Muscle layer of colon (tissue), 2 donors: Measurements from ENCODE around the gene KLRK1.
A peak's percentile ranks its signal among the peaks of the same experiment; 100 is the strongest.
"Not testable (repeated sequence)": the region's sequence is repeated elsewhere in the genome, so short reads cannot be mapped to it uniquely, and the experiment has no call there.

Experiments used
- H3K27ac ChIP-seq: one replicate; pipeline ENCODE4 v1.7.0; 2013; ENCODE audit warnings: low read depth, mild to moderate bottlenecking, low read length, moderate library complexity
- H3K27me3 ChIP-seq, 2 donors: one replicate each; pipeline ENCODE4 v1.7.0; 2013; ENCODE audit warnings: low read length in 2 of 2, mild to moderate bottlenecking in 2 of 2; ENCODE audit not compliant: insufficient read depth in 2 of 2, control insufficient read depth in 1 of 2
- H3K36me3 ChIP-seq: one replicate; pipeline ENCODE4 v1.7.0; 2013; ENCODE audit warnings: mild to moderate bottlenecking, low read length; ENCODE audit not compliant: insufficient read depth
- H3K4me1 ChIP-seq: one replicate; pipeline ENCODE4 v1.7.0; 2013; ENCODE audit warnings: mild to moderate bottlenecking, low read length; ENCODE audit not compliant: insufficient read depth
- H3K4me3 ChIP-seq, 2 donors: one replicate each; pipeline ENCODE4 v1.7.0; 2013; ENCODE audit warnings: low read length in 2 of 2, low read depth in 1 of 2, mild to moderate bottlenecking in 1 of 2, moderate library complexity in 1 of 2
- H3K9ac ChIP-seq: one replicate; pipeline ENCODE4 v1.7.0; 2013; ENCODE audit warnings: low read length
- H3K9me3 ChIP-seq: one replicate; pipeline ENCODE4 v1.7.0; 2013; ENCODE audit warnings: mild to moderate bottlenecking, low read length
- donor health status: abdominal sarcoma.
- donor health status: Adenocarcinoma of cecum.

KLRK1 gene

GRCh38 chr12:10367714-10368113 is 22.1 kb downstream of the KLRK1 start:
- H3K4me1 ChIP-seq, result peaks cover 29% of the 10 kb centered on the region
- not testable (repeated sequence) for H3K27me3 ChIP-seq, H3K9ac ChIP-seq, H3K27ac ChIP-seq, H3K4me3 ChIP-seq, H3K36me3 ChIP-seq, H3K9me3 ChIP-seq

GRCh38 chr12:10366875-10367274 is 23.0 kb downstream of the KLRK1 start:
- Histone ChIP-seq H3K27ac (peak overlapping the region; percentile 94), H3K27me3 (no peaks in the 10 kb centered on the region), H3K9ac (no peak overlapping the region), H3K36me3 (no peaks in the 10 kb centered on the region), H3K9me3 (no peaks in the 10 kb centered on the region), H3K4me1 (peaks cover 33% of the 10 kb centered on the region), H3K4me3 (no peak overlapping the region)

- H3K27me3 ChIP-seq, result no peaks in the 10 kb centered on the region
- peak overlapping the region; percentile 94 for H3K27ac ChIP-seq
- H3K9ac ChIP-seq, result peak overlapping the region; percentile 95
- peaks cover 33% of the 10 kb centered on the region for H3K4me1 ChIP-seq
- H3K4me3 ChIP-seq, result peak overlapping the region in 1 of 2 donors; percentile 95
- no peaks in the 10 kb centered on the region for H3K9me3 ChIP-seq
- H3K36me3 ChIP-seq, result no peaks in the 10 kb centered on the region
These were observed 24.0 kb downstream of the KLRK1 start for GRCh38 chr12:10365696-10366405.

DNA sequence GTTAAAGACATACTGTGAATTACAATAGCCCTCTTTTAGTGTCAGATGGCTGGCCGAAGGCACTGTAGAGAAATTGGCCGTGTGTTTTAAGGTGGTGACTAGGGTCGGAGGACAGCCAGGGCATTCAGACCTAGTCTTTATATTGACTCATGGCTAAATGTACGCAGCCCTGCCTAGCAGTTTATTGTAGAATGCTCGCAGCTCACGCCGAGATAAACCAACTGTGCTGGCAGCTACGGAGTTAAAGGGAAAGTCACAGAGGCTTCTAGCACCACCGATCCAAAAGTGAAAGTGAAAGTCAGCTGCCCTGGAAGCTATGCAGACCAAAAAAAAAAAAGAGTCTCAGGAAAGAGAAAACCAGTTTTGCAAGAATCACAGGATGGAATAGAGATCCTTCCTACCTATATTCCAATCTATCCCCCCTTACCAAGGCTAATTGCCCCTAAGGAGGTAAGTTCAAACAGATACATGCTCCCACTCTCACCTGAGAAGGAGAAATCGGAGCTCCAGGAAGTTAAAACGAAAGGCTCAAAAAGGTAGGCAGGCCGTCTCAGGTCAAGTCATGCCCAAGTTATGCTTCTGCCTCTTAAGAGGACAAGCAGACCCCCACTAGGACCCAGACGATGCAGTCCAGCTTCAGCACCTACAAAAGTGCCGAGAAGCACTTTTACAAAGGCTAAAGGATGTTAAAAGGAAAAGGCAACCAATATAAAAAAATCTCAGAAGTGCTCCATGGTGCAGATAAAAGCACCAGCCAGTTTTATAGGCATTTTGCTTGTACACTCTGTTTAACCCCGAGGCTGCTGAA is 24.8 kb downstream of the KLRK1 start:
- no peaks in the 10 kb centered on the region for H3K9me3 ChIP-seq
- H3K9ac ChIP-seq, result peak overlapping the region; percentile 95
- H3K36me3 ChIP-seq, result no peaks in the 10 kb centered on the region
- peak overlapping the region; percentile 59 to 95 for H3K4me3 ChIP-seq
- H3K27ac ChIP-seq, result peak overlapping the region; percentile 94
- peaks cover 33% of the 10 kb centered on the region for H3K4me1 ChIP-seq
- no peaks in the 10 kb centered on the region for H3K27me3 ChIP-seq

DNA sequence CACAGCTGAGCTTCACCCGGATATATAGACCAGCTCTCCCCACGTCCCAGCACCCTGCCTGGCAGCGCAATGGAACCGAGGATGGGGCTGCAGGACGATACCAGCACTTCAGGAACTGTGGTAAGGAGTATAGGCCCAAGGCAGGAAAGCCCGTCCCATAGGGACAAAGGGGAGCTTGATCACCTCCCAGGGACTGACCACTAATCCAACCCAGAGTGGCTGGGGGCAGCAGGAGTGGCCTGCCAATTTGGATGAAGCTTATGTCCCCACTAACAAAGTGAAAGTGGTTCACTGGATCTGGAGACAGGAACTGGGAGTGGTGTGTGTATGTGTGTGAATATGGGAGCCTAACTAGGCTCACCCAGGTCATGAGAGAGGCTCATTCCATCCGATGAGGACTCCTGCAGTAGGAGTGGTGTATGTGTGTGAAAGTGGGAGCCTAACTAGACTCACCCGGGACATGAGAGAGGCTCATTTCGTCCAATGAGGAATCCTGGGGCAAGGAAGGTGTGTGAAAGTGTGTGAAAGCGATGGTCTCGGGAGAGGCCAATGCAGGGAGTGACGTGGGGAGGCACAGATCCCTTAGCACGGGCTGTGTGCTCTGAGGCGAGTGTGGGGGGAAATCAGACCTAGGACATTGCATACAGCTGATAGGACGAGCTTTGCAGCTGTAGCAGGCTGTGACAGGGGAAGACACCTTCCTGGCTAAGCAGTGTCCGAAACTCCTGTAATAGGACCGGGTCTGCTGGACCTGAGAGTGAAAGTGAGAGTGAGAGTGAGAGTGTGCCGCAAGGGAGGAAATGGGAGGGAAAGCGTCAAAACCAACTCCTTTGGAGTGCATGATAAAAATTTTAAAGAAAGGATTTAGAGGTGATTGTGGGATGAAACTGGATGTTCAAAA is 25.7 kb downstream of the KLRK1 start:
- no peaks in the 10 kb centered on the region for H3K9me3 ChIP-seq
- peak overlapping the region; percentile 94 for H3K27ac ChIP-seq
- H3K4me3 ChIP-seq, result peak overlapping the region; percentile 59 to 95
- H3K9ac ChIP-seq, result peak overlapping the region; percentile 95
- H3K27me3 ChIP-seq, result no peaks in the 10 kb centered on the region
- peaks cover 33% of the 10 kb centered on the region for H3K4me1 ChIP-seq
- no peaks in the 10 kb centered on the region for H3K36me3 ChIP-seq

- H3K9me3 ChIP-seq, result no peaks in the 10 kb centered on the region
- no peaks in the 10 kb centered on the region for H3K27me3 ChIP-seq
- peak overlapping the region; percentile 94 for H3K27ac ChIP-seq
- H3K9ac ChIP-seq, result peak overlapping the region; percentile 95
- peaks cover 33% of the 10 kb centered on the region for H3K4me1 ChIP-seq
- H3K36me3 ChIP-seq, result no peaks in the 10 kb centered on the region
- H3K4me3 ChIP-seq, result peak overlapping the region; percentile 59 to 95
These were observed 26.3 kb downstream of the KLRK1 start for GRCh38 chr12:10363658-10363913.

DNA sequence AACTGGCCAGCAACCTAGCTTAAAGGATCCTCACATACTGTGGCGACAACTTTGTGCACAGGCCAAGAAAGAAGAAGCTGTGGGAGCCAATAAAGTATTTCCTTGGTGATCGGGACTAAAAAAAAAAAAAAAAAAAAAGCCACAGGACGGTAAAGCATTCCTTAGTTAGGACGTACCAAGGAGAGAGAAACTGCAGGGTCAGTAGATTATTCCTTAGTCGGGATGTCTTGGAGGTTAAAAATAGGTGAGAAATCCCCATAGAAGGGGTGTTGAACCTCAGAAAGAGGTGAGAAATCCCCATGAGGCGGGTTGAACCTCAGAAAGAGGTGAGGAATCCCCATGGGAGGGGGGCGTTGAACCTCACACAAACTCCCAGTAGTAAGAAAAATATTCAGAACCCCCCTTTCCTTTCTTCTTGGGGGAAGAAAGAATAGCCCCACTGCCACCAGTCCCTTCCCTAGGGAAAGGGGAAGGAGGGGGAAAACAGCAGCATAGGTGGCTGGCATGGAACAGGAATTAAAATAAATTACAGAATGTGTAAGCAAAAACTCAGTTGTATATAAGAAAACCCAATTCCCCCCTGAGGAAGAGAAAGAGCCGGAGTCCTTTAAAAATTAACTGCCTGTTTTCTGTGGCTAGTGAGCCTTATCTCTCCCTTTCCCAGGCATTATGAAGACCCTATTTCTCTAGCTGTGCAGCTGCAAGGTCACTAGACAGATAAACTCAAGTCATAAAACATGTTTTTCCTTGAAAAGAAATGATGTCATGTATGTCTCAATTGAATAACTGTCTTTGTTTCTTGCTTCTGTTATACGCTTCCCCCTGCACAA is 26.8 kb downstream of the KLRK1 start:
- no peaks in the 10 kb centered on the region for H3K9me3 ChIP-seq
- H3K9ac ChIP-seq, result peak overlapping the region; percentile 95
- peaks cover 33% of the 10 kb centered on the region for H3K4me1 ChIP-seq
- peak overlapping the region in 1 of 2 donors; percentile 95 for H3K4me3 ChIP-seq
- H3K36me3 ChIP-seq, result no peaks in the 10 kb centered on the region
- H3K27me3 ChIP-seq, result no peaks in the 10 kb centered on the region
- peak overlapping the region; percentile 94 for H3K27ac ChIP-seq

- H3K27me3 ChIP-seq, result no peaks in the 10 kb centered on the region
- peak overlapping the region; percentile 94 for H3K27ac ChIP-seq
- peak overlapping the region; percentile 95 for H3K9ac ChIP-seq
- no peaks in the 10 kb centered on the region for H3K36me3 ChIP-seq
- H3K4me3 ChIP-seq, result no peak overlapping the region
- peaks cover 33% of the 10 kb centered on the region for H3K4me1 ChIP-seq
- H3K9me3 ChIP-seq, result no peaks in the 10 kb centered on the region
These were observed 27.5 kb downstream of the KLRK1 start for GRCh38 chr12:10362325-10362724.

GRCh38 chr12:10361622-10362021 is 28.2 kb downstream of the KLRK1 start:
- Histone ChIP-seq H3K27me3 (no peaks in the 10 kb centered on the region), H3K4me1 (peaks cover 30% of the 10 kb centered on the region), H3K36me3 (no peaks in the 10 kb centered on the region), H3K9me3 (no peaks in the 10 kb centered on the region), H3K4me3 (no peak overlapping the region), H3K27ac (no peak overlapping the region), H3K9ac (no peak overlapping the region)

- H3K27me3 ChIP-seq, result no peaks in the 10 kb centered on the region
- peaks cover 24% of the 10 kb centered on the region for H3K4me1 ChIP-seq
- H3K9me3 ChIP-seq, result no peaks in the 10 kb centered on the region
- no peaks in the 10 kb centered on the region for H3K36me3 ChIP-seq
- H3K4me3 ChIP-seq, result no peak overlapping the region
- no peak overlapping the region for H3K9ac ChIP-seq
- H3K27ac ChIP-seq, result no peak overlapping the region
These were observed 28.8 kb downstream of the KLRK1 start for GRCh38 chr12:10361084-10361483.
